NCI-H1417 treated with DMSO at 0.1 percent for 48 hours (cell line): Measurements from ENCODE around the gene ZDHHC24.

Source experiments
- DNase-seq: peaks from one replicate; lab custom pipeline; 2025; lab: John Stamatoyannopoulos, UW

Gene ZDHHC24

DNA sequence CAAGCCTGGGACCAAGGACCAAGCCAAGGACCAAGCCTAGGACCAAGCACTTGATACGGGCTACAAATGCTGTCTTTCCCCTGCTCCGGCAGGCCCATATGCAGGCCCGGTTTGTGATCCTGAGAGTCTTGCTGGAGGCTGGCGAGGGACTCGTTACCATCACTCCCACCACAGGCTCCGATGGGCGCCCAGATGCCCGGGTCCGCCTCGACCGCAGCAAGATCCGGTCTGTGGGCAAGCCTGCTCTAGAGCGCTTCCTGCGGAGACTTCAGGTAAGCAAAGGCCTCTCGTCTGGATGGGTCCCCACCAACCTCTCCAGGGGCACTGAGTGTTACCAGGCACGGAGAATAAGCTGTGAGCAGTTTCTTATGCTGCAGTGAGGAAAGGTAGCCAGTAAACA, 48.6 kb downstream of the ZDHHC24 start:
- no peak for DNase-seq

DNA sequence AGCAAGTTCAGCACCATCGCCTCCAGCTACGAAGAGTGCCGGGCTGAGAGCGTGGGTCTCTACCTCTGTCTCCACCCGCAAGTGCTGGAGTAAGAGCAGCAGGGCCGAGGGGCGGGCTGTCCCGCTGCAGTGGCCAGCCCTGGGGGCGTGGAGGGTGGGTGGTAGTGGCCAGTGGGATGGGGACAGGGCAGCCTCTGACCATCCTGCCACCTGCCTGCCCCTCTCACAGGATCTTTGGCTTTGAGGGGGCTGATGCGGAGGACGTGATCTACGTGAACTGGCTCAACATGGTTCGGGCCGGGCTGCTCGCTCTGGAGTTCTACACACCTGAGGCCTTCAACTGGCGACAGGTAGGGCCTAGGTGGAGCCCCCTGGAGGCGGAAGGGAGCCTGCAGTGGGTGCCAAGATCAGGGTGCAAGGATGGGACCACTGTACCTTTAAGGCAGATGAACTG, 50.4 kb downstream of the ZDHHC24 start:
- no peak for DNase-seq

DNA sequence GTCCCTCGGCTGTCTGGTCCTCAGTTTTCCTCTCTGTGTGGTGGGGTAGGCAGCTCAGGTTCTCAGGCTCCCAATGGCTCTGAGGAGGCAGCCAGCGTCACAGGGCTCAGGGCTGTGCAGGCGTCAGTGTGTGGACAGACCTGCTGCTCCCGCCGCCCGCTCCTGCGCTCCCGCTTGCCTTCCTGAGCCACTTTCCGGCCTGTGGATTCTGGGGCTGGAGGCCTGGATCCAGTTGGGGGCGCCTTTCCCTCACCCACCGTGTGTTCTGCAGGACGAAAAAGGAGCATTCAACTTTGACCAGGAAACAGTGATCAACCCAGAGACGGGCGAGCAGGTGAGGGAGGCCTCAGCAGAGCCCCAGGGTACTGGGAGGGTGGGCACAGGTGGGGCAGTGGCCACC, 50.9 kb downstream of the ZDHHC24 start:
- DNase-seq, result no peak

DNA sequence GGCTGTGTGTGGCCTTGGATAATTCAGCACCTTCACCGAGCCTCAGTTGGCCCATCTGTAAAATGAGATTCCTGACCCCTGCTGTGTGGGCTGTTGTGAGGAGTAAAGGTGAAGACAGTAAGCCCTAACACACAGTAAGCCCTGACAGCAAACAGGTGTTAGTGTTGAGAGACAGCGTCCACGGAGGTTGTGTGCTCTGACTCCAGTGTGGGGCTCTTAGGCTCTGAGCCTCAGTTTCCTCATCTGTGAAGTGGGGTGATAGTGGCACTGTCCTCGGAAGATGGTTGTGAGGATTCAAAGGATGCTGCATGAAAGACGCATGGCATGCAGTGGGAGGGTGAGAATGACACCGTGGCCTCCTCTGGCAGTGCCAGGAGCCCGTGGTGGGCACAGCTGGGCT, 51.4 kb downstream of the ZDHHC24 start:
- DNase-seq, result no peak

DNA sequence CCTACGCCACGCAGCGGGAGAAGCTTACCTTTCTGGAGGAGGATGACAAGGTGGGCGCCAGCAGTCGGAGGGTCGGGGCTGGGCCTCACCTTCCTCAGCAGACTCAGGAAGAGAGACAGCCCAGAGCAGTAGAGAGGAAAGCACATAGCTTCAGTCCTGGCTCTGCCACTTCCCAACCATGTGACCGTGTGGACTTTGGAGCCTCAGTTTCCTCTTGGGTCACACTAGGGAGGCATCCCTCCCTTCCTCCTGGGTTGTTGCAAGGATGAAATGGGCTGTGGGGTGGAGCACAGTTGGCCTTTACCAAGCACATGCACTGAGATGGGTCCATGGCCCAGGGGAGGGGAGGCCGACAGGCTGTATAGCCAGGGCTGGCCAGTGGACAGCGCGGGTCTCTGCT, 52.7 kb downstream of the ZDHHC24 start:
- no peak for DNase-seq

DNA sequence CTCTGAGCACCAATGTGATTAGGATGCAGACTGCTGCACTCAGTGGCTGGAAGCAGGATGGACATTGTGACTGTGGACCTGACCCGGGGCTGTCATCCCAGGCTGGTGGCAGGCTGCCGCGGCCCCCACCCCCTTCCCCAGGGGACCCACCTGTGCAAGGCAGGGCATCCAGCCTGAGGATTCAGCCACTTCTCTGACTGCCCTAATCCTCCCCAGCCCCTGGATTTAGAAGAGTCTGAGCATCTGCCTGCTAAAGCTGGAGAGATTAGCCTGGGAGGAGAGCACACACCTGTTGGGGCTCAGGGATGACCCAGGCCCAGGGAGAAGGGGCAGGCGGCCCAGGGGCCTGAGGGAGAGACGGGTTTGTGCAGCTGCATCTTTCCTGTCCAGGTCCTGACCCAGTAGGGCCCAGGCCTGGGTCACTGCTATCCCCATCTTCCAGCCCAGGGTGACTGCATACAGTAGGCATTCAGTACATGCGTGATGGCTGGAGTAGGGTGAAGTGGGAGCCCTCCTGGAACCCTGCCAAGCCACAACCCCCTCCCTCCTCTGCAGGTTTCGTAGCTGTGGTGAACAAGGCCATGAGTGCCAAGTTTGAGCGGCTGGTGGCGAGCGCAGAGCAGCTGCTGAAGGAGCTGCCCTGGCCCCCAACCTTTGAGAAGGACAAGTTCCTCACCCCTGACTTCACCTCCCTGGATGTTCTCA, 53.5 kb downstream of the ZDHHC24 start:
- DNase-seq, result no peak

DNA sequence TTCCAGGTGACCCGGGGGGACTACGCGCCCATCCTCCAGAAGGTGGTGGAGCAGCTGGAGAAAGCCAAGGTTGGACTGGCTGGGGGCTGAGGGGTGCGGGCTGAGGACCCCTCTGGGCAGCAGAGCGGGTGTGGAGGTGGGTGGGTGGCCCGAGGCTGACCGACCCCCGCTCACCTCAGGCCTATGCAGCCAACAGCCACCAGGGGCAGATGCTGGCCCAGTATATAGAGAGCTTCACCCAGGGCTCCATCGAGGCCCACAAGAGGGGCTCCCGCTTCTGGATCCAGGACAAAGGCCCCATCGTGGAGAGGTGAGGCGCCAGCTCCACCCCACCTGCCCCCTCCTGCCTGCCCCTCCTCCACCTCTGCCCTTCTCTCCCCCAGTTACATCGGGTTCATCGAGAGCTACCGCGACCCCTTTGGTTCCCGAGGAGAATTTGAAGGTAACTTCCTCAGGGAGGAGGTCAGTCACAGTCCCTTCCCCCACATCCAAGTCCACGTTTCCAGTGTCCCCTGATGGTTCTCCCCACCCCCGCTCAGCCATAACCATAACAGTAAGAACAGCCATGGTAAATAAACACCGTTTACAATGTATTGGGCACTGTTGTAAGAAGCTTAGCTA, 54.4 kb downstream of the ZDHHC24 start:
- DNase-seq, result no peak

DNA sequence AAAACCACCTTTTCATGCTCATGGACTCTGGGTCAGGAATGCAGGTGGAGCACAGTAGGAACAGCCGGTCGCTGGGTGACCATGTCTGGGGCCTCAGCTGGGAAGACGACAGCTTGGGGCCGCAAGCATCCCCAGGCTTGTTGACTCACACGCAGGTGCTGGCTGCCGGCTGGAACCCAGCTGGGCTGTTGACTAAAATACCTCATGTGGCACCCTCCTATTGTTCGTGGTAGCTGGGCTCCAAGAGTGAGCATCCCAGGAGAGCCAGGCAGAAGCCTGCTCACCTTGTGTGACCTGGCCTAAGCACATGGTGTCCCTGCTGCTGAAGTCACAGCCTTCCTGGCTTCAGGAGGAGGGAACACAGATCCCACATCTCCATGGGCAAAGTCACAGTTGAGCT, 56.2 kb downstream of the ZDHHC24 start:
- DNase-seq, result peak; percentile 72

DNA sequence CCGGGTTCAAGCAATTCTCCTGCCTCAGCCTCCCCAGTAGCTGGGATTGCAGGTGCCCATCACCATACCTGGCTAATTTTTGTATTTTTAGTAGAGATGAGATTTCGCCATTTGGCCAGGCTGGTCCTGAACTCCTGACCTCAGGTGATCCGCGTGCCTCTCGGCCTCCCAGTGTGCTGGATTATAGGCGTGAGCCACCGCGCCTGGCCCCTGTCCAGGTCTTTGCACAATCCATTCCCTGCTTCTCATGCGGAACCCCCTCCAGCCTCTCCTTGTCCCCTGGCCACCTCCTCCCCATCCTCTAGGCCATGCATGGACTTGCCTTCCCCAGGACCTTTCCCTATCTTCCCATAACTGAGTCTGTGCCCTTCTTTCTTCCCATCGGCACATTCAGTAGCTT, 56.9 kb downstream of the ZDHHC24 start:
- no peak for DNase-seq

DNA sequence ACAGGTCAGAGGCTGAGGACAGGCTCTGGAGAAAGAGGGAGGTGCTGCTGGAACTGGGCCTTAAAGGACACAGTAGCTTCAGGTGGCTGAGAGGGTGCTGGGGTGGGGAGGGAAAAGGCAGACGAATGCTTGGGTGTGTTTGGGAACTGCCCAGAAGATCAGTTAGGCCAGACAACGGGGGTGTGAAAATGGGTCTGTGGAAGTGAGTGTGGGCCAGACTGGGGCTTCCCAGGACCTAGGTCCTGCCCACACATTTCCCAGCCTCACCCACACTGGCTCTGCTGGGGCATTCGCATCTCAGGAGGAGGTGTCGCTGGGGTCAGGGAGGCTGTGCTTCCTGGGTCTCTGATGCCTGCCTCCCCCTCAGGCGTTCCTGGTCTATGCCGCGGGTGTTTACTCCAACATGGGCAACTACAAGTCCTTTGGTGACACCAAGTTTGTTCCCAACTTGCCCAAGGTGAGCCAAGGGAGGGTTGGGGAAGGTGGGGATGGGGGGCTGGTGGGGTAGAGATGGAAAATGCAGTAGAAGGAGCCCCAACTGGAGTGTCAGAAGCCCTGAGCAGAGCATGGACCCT, 61.0 kb downstream of the ZDHHC24 start:
- DNase-seq, result no peak

DNA sequence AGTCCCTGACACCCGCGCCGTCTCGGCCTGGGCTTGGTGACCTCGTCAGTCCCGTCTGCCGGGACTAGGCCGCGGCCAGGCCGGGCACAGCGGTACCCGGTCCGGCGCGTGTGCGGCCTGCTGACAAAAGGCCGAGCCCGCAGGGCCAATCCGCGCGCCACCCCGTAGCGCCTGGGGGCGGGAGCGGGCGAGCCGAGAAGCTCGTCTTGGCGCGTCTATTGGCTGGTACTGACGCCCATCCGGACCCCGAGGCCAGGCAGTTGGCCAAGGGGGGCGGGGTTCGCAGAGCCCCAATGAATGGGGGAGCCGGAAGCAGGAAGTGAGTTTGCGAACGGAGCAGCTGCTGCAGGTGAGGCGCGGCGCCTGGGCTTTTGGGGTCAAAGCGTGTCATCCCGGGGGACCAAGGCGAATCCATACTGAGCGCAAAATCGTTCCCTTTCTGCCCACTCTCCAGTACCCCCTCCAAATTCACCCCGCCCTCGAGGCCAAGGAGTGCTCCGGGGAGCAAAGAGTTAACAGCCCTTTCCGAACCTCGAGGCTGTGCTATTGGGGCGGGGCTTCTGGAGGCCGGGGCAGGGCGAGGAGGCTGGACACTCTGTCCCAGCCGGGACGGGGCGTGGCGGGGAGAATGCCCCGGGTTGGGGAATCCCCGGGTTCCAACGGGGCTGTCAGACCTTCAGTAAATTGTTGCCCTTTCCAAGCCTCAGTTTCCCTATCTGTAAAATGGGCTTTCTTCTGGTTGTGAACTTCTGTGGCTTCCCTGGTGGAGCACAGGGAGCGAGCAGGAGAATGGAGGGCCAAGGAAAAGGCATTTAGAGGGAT, 65.5 kb downstream of the ZDHHC24 start, which contains the start of gene DPP3:
TSS of gene DPP3 (plus strand) at position 318 of the 822 bp plus-strand sequence. CDS start 1,767 bp downstream, outside the sequence.
- peak; percentile 87 for DNase-seq

DNA sequence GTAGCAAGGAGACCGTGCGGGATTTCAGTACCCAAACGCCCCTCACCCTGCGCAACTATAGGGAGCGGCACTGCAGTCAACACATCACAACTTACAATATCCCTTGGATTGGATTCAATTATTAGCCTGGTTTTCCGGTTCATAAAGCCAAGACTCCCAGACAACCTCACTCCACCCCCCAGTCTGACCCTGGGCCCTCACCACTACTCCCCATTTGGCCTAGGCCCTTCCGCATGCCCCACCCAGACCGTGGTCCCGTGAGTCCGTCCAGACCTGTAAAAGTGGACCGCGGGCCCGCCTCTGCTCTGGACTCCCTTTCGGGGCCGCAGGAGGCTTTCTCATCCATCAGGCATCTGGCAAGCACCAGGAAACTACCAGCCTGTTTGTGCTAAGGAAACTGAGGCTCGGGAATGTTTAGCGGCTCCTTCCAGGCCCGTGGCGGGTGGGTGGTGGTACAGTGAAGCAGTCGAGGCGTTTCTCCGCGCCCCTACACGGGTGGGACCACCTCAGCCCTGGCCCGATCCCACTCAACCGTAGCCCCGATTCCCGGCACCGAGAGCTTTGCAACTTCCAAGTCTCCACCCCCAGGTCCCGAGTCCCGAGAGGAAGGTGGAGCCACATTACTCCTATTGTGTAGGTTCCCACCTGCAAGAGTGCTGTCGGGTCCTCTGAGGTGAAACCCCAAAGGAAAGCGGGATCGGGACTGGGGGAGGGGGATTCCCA, 66.3 kb downstream of the ZDHHC24 start:
- DNase-seq, result no peak

DNA sequence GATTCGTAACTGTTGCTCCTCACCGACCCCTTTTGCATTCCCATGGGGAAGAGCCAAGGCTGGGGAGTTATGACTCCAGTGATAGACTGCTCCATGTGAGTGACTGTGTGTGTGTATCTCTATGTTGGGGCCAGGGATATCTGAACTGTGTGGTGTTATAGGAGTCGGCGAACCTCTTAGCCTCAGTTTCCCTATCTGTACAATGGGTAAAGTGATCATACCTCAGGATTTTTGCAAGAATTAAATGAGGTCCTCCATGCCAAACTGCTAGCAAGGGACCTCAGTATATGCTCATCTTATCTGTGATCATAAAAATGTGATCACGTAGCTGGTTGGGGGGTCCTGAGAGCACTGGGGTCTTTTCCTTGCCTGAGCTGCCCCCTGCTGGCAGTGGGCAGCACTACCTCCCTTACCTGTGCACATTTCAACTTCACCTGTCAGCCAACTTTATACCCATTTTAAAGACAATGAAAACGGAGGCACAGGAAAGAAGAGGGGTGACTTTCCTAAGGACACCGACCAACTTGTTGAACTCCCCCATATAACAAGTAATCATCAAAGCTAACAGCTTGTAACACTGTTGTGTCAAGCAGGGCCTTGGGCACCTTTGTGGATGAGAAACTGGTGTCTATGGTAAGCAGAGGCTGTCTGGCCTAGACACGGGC, 67.0 kb downstream of the ZDHHC24 start:
- no peak for DNase-seq

DNA sequence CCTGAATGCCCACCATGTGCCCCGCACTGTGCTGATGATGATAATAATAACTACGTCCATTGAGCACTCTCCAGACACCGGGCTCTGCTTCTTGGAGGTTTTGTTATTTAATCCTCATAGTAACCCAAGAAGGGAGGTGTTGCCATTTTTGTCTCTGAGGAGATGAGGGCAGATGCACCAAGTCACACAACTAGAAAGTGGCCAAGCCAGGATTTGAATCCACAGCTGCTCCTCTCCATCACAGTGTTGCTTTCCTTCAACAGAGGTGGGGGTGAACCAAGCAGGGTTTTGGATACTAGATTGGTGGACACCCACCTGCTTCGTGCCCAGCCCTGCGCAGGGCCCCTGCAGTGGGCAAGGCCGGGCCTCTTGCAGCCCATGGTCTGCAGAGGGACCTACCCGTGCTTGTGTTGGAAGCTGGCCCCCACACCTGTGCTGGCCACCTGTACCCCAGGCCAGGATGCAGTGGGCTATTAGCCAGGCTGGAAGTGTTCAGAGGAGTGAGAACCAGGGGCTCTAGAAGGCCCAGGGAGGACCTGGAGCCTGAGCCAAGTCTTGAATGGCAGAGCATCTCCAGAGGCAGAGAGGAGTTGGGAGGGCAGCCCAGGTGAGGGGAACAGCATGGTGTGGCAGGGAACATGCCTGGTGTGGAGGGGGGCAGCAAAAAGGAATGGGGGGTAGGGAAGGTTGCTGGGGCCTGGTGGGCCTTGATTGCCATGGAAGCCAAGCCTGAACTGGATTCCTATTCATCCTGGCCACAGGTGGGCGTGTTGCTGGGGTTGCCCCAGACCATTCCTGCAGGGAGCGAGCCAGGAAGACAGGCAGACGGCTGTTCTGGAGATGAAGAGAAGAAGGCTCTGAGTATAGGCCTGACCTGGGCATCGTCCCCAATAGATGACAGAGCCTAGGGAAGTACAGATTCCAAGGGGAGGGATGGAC, 68.3 kb downstream of the ZDHHC24 start:
- DNase-seq, result no peak

DNA sequence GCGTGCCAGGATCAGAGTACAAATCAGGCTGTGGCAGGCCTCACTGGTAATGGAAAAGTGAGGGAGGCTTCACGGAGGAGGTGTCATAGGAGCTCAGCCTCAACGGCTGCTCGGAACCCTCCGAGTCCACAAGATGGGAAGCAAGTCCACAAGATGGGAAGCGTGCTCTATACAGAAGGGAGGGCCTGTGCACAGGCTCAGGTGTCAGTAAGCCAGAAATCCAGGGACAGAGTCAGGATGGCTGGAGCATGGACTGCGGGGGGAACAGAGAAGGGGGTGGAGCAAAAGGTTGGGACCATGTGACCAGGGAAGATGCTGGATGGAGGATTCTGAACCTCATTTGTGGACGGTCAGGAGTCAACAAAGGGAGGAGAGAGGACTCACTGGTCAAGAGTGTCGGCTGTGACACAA, 69.0 kb downstream of the ZDHHC24 start:
- DNase-seq, result no peak

DNA sequence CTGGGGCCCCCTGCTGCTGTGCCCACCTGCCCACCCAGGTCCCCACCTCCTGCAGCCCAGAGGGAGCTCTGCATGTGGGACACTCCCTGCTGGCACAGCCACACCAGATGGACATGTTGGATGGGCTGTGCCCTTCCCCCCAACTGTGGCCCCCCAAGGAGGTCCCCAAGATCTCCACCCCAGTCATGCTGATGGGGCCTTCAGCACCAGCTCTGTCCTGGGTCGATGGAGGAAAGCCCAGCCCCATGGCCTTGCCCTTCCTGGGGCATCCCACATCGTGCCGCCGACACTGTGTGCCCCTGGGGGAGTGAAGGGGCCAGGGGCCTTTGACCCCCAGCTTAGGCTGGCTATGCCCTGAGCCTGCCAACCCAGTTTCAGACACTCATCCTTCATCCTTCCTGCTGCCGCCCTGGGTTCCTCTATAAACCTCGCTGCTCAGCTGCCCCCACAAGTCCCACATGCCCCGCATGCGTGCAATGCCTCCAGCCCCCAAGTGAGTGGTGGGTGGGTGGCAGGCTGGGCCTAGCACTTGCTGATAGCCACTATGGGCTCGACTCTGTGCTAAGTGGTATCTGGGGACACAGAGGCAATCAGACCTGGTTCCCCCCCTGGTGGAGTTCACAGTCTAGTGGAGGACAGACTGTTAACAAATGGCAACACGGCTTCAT, 69.5 kb downstream of the ZDHHC24 start:
- no peak for DNase-seq

DNA sequence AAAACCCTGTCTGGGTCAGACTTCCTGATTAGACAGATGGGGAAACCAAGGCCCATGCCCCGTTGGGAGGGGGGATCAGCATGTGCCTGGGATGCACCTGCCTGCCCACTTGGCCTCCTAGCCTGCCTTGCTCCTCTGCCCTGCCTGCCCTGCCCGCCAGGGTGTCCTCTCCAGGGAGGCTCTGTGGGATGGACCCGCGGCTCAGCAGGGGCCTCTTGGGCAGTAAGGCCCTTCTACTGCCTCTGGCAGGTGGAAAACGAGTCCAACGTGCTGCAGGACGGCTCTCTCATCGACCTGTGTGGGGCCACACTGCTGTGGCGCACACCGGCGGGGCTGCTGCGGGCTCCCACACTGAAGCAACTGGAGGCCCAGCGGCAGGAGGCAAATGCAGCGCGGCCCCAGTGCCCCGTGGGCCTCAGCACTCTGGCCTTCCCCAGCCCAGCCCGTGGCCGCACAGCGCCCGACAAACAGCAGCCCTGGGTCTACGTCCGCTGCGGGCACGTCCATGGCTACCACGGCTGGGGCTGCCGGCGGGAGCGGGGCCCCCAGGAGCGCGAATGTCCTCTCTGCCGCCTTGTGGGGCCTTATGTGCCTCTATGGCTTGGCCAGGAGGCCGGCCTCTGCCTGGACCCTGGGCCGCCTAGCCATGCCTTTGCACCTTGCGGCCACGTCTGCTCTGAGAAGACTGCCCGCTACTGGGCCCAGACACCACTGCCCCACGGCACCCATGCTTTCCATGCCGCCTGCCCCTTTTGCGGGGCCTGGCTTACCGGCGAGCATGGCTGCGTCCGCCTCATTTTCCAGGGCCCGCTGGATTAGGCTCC, 70.3 kb downstream of the ZDHHC24 start:
- no peak for DNase-seq

DNA sequence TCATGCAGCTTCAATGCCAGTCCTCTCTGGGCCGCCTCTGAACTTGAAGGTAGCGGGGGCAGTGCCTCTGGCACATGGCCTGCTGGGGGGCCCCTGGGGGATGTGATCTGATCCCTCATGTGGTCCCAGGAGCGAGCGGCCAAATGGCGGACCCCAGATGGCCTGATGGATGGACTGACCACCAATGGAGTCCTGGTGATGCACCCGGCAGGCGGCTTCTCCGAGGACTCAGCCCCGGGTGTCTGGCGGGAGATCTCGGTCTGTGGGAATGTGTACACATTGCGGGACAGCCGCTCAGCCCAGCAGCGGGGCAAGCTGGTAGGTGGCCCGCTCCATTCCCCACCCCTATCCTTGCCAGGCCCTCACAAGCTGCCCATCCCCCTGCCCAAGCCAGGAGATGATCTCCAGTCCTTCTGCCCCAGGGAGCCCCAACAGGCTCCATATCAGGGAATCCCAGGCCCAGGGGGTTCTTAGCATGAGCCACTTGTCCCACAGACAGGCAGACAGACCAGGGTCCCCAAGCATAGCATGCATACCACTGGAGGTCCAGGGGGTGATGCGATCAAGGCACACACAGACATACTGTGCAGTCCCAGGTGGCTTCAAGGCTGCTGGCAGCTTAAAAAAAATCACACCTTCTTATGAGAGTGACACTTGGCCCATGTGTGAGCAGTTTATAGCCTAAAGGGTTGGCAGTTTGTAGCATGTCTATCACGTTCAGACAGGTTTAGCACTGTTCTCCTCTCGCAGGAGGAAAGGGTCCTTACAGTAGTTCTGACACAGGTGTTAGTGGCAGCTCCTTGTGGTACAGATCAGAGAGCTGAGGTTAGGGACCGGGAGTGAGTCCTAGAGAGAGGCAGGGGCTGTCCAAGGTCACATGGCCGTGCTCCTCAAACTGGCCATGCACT, 72.0 kb downstream of the ZDHHC24 start:
- DNase-seq, result no peak
